NCI-H2196 treated with DMSO at 0.1 percent for 48 hours (cell line): Measurements from ENCODE around the gene SPHKAP.
"Not testable (repeated sequence)": the region's sequence is repeated elsewhere in the genome, so short reads cannot be mapped to it uniquely, and the experiment has no call there.

Experiments used
- DNase-seq: peaks from one replicate; lab custom pipeline; 2025; ENCODE audit not compliant: unreplicated experiment; lab: John Stamatoyannopoulos, UW

SPHKAP gene, protein sequence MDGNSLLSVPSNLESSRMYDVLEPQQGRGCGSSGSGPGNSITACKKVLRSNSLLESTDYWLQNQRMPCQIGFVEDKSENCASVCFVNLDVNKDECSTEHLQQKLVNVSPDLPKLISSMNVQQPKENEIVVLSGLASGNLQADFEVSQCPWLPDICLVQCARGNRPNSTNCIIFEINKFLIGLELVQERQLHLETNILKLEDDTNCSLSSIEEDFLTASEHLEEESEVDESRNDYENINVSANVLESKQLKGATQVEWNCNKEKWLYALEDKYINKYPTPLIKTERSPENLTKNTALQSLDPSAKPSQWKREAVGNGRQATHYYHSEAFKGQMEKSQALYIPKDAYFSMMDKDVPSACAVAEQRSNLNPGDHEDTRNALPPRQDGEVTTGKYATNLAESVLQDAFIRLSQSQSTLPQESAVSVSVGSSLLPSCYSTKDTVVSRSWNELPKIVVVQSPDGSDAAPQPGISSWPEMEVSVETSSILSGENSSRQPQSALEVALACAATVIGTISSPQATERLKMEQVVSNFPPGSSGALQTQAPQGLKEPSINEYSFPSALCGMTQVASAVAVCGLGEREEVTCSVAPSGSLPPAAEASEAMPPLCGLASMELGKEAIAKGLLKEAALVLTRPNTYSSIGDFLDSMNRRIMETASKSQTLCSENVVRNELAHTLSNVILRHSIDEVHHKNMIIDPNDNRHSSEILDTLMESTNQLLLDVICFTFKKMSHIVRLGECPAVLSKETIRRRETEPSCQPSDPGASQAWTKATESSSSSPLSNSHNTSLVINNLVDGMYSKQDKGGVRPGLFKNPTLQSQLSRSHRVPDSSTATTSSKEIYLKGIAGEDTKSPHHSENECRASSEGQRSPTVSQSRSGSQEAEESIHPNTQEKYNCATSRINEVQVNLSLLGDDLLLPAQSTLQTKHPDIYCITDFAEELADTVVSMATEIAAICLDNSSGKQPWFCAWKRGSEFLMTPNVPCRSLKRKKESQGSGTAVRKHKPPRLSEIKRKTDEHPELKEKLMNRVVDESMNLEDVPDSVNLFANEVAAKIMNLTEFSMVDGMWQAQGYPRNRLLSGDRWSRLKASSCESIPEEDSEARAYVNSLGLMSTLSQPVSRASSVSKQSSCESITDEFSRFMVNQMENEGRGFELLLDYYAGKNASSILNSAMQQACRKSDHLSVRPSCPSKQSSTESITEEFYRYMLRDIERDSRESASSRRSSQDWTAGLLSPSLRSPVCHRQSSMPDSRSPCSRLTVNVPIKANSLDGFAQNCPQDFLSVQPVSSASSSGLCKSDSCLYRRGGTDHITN (N-terminal part only)

DNA sequence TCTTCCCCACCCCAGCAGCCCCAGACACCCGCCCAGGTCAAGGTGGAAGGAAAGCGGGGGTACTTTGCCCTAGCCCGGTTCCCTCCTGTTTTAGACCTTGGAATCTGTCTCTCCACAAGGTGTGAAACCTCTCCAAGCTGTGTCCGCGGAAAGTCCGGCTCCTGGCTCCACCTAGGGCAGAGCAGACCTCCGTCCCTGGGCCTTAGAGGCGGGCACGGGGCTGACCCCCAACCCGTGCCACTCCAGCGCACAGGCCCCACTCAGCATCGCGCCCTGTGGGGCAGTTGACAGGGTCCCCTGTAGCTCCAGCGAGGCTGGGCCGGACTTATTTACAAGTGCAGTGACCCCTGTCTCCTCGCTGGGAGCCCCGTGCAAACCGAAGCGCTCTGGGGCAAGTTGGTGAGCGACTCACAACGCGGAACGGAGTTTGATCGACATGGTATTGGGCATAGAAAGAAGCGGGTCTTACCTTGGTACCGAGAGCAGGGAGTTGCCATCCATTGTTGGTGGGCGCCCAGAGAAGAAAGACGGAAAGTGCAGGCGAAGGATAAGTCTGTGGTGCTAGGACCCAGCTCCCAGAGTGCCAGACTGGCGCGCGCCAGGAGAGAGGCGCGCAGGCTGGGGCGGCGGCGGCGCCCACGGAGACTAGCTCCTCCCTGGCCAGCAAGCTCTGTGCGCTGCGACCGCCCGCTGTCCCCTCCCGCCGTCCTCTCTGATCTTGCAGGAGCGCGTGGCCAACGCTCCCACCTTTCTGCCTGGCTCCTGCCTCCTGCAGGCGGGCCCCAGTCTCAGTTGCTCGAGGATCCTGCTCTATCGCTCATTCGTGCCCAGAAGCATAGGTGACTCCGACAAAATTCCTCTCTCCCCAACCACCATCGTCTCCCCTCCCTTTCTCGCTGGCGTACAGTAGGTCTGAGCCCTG, at the start of gene SPHKAP:
Gene SPHKAP, minus strand, starts transcription at position 590 of the 922 bp plus-strand sequence. Its CDS starts 89 bp downstream, at position 501.
- no peak for DNase-seq

- no peak for DNase-seq
These were observed 46.0 kb upstream of the SPHKAP start for GRCh38 chr2:228227466-228227865.

GRCh38 chr2:228224410-228224809, 42.9 kb upstream of the SPHKAP start:
- no peak for DNase-seq

DNA sequence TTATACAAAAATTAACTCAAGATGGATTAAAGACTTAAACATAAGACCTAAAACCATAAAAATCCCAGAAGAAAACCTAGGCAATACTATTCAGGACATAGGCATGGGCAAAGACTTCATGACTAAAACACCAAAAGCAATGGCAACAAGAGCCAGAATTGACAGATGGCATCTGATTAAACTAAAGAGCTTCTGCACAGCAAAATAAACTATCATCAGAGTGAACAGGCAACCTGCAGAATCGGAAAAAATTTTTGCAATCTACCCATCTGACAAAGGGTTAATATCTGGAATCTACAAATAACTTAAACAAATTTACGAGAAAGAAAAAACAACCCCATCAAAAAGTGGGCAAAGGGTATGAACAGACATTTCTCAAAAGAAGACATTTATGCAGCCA, 37.1 kb upstream of the SPHKAP start:
- not testable (repeated sequence) for DNase-seq

GRCh38 chr2:228197504-228197903, 16.0 kb upstream of the SPHKAP start:
- DNase-seq: no peak

DNA sequence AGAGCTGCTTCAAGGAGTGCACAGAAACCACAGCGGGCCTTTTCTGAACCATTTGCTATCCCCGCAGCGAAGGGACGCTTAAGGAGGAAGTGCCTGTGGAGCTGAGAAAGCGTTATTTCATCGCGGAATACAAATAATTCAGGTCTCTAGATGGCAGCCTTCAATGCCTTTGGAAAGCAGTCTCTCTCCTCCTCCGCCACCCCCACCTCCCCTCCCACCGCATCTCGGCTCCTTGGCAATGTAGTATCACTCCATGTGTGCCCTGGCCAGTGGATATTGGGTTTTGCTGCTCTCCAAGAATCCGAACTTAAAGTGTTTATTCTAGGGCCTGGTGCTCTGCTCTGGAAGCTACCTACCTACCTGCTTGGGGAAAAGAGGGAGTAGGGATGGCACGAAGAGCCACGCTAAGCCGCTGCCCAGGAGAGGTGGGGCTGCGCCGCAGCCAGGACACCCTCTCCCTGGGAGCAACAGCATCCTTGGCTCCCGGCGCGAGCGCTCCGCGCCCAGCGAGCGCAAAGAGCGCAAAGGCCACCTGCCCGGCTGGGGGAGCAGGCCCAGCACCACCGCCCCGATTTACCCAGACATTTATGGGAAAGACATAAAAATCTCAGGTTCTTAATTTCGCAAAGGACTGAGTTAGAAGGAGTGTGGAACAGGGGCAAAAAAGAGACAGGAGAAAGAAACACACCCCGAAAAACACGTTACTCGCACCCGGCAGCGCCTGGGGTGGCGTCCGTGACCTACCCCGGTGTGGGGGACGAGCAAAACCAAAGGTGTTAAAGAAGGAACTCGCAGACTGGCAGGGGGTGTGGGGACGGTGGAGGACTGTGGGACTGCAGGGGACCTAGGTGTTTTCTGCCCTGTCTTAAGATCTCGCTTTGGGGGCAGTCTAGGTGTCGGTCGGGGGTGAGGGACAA, 1.0 kb downstream of the SPHKAP start:
- peak; percentile 15 for DNase-seq

DNA sequence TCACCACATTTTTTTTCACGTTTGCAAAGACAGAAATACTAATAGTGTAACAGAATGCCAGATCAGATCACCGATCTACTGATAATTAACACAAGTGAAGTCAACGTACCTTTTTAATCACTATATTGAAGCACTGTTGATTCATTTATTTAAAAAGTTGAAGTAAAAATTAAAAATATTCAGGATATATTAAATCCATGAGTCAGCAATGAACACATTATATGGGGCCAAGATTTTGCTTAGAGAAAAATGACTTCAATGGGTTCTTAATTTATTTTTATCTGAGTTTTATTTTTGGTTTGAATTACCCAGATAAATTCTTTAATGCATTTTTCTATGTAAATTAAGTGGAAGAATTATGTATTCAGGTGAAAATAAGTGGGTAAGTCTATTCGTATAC, 14.2 kb downstream of the SPHKAP start:
- DNase-seq: no peak

DNA sequence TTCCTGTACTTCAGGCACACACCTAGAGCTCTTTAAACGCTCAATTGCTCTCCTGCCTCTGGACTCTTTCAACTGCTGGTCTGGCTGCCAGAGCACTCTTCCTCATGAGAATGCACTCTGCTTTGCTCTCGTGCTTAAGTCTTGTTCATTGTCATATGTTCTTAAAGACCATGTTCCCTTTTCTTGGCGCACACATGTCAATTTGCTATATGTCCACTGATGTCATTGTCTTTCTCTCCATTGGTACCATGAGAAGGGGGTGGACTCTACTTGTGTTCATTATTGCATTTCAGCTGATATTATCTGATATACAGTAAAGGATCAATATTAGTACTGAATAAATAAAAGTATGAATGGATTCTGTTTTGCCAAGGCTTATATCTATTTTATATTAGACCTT, 16.8 kb downstream of the SPHKAP start:
- no peak for DNase-seq

DNA sequence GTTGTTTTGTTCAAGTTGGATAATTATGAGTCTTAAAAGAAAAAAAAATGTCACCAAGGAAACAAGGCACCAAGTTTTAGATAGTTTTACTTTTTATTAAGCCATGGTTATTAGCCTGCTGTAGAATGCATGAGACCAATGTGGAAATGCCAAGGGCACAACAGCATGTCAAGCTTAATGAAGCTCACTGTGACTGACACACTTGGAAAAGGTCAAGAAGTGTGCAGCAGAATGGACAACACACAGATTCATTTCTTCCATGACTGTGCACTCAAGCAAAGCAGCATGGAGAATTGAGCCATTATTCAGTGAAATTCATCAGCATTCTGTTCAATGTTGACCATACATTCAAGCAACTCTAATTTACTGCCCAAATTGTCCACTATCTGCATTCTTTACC, 23.6 kb downstream of the SPHKAP start:
- no peak for DNase-seq

DNA sequence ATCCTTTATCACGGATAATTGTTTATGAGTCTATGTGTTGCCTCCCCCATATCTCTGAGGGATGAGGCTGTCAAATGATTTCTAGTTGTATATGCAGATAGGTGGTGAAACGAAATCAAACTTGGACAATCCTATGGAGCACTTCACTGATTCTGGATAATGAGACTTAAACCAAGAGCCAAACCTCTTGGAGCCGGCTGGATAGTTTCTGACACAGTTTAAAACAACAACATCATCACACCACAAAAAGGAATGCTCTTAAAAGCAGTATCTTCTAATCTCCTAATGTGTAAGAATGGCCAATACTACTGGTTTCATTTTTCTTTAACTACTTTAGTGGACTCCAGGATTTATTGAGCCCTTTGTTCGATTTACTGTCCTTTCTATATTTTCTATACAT, 36.5 kb downstream of the SPHKAP start:
- DNase-seq: no peak

- no peak for DNase-seq
These were observed 40.5 kb downstream of the SPHKAP start for GRCh38 chr2:228140934-228141528.

- no peak for DNase-seq
These were observed 45.5 kb downstream of the SPHKAP start for GRCh38 chr2:228136027-228136426.

- DNase-seq: no peak
These were observed 46.2 kb downstream of the SPHKAP start for GRCh38 chr2:228135300-228135699.

DNA sequence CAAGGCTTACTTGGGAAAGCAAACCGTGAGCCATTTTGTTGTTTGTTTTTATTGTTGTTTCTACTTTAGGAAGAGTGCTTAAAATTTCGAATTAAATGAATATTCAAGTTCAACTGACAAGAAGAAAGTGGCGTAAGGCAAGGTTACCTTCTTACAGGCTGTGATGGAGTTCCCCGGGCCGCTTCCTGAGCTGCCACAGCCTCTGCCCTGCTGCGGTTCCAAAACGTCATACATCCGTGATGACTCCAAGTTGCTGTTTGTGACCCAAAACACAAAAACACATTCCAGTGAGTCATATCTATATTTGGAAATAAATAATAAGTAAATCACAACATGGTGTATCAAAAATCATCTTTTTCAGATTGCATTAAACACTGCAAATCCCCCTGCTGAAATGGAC, 49.7 kb downstream of the SPHKAP start:
- no peak for DNase-seq

DNA sequence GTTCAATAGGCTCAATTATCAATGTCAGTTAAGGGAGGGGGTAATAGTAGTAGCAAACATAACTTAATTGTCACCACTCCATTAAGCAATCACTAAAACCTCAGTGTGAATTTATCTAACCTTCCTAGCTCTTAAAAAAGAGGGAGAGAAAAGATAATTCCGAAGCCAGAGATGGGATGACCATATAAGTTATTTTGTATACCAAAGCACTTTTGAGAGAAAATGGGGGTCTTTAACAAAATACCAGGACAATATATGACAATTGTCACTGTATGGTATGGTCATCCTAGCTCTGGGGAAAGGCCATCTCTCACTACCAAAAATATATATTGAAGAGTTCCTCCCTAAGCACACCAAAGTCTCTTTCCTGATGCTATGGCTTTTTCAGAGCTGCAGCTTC, 55.1 kb downstream of the SPHKAP start:
- no peak for DNase-seq

GRCh38 chr2:228118940-228119339, 62.5 kb downstream of the SPHKAP start:
- DNase-seq: no peak

DNA sequence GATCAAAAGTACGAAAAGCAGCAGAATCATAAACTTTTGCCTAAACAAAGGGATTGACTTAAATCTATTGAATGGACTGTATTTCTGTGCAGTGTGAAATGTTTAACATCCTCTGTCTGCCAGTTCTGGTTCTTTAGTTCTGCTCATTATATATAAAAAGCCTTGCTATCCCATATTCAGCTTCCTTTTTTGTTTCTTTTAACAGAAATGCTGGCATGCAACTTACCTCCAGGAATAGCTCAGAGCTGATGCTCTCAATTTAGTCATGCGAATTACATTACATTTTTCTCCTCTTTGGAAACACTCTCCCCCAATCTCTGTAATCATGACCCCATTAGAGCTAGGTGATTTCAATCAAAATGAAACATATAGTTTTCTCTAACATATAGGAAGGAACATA, 73.6 kb downstream of the SPHKAP start:
- DNase-seq: no peak

- DNase-seq: no peak
These were observed 75.8 kb downstream of the SPHKAP start for GRCh38 chr2:228105526-228106250.
